Central memory CD4-positive, alpha-beta T cell (primary cell): ENCODE results near the gene BTF3L4.
A peak's percentile ranks its signal among the peaks of the same experiment; 100 is the strongest.

Experiments used
- DNase-seq: peaks from one replicate; pipeline ENCODE4 v3.0.0; 2022

The BTF3L4 gene

DNA sequence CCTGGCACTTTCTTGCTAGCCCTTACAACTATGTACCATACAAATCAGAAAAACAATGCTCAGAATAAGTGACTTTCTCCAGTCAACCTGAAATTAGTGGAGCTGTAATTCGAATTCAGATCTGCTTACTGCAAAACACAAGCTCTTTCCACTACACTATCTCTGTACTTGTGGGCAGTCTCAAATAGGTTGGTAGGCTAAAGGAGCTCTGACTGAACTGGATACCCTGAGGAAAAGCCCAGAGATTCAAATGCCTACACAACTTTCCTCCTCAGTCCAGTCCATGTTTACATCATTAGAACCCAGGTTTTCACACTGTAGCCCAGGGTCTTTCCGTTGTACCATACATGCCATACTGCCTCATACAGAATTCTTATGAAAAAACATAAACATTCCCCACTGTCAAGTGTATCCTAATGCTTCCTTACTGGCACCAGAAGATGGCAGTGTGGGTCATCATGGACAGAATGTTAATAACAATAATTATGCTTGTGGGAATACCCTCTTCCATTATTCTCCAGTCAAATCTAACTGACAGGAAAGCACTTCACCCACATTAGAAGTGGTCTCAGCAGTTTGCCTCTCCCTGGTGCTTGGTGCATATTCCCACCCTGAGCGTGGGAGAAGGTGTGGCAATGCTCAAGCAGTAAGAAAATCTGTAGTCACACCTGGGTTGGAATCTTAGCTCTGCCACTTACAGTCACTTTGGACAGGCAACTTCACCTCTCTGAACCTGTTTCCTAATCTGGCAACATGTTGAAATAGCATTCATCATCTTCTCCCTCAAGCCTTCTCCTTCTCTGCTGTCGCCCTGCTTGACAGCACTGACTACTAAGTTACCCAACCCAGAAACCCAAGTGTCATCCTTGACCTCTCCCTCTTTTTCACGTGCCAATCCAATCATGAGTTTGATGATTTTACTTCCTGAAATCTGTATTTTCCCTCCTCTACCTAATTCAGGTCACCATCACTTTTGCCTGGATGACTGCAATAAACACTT lies 71.4 kb downstream of the BTF3L4 start:
- DNase-seq, result peak; percentile 17

DNA sequence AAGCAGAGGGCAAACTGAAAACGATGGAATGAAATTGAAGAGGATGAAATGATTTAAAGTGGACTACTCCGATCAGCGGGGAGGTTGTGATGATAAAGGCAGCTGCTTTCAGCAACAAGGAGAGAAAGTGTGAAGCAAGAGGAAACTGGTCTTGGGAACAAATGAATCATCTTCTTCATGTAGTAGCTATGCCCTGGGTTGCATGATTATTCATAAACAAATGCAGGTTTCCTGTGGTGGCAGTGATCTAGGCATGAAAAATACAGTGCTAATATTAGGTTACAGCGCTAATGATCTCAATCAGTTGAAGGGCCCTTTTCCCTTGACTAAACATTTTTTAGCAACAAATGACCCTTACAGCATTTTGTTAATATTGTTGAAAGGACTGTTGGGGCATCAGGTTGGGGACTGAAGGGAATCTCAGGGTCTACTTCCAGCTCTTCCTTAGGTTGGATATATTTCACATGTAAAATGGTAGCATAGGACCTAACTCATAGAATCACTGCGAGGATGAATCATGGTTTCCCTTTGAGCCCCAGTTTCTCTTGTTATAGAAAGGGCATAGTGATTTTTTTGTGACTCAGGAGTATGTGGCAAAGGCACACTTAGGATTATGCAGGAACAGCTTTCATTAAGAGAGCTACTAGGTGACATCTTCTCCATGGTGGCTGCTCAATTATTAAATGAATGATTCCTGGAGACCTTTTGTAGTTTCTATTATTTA lies 83.9 kb downstream of the BTF3L4 start:
- DNase-seq, result peak; percentile 5
